ENCODE measurements around the gene TCHP.

The TCHP gene

GRCh38 chr12:109952160-109952858 is 52.2 kb downstream of the TCHP start:
- no peak for DNase-seq (ENCODE audit: low read depth)
- no peak overlapping the region for H3K4me3 ChIP-seq (ENCODE audit: low read depth, low read length)

DNA sequence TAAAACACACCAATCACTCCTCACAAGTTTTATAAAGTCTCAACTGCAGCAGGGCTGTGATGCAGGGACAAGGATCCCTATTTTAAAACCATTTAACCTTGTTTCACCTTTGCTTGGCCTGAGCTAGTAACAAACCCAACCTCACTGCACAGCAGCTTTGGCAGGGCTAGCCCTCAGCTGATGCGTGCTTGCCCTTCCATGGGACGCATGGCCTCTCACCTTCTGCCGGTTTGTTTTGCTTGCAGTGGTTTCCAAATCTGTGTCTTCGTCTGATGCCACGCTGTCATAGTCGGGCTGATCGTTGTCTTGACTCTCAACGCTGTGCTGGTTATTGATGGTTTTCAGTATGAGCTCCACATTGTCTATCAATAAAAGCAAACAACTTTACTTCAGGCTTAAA is 52.8 kb downstream of the TCHP start:
- DNase-seq (ENCODE audit: low read depth): no peak
- no peak overlapping the region for H3K4me3 ChIP-seq (ENCODE audit: low read depth, low read length)

- H3K4me3 ChIP-seq (ENCODE audit: low read depth, low read length): no peak overlapping the region
- DNase-seq (ENCODE audit: low read depth): no peak
These were observed 53.6 kb downstream of the TCHP start for GRCh38 chr12:109953656-109954055.

- DNase-seq (ENCODE audit: low read depth): no peak
- no peak overlapping the region for H3K4me3 ChIP-seq (ENCODE audit: low read depth, low read length)
These were observed 58.3 kb downstream of the TCHP start for GRCh38 chr12:109958374-109958773.

GRCh38 chr12:109959411-109960093 is 59.5 kb downstream of the TCHP start:
- no peak for DNase-seq (ENCODE audit: low read depth)
- H3K4me3 ChIP-seq (ENCODE audit: low read depth, low read length): no peak overlapping the region

- no peak for DNase-seq (ENCODE audit: low read depth)
These were observed 61.1 kb downstream of the TCHP start for GRCh38 chr12:109961201-109961600.

DNA sequence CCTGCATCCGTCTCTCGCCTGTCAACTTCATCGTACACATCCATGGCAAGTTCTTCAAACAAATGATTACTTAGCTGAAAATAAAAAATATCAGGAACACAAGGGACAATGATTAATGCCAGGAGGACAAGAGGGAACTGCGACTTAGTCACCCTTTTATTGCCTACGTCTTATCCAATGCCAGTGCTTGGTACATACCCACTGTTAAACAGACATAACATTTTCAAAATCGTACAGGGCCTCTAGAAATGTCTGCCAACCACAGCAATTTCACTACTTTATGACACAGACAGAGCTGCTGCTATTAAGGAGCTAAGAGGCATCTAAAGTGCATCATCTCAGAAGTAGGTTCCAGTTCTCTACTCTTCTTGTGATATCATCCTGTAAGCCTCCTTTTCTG is 61.5 kb downstream of the TCHP start:
- DNase-seq (ENCODE audit: low read depth): no peak
- H3K4me3 ChIP-seq (ENCODE audit: low read depth, low read length): no peak overlapping the region

More at GRCh38 chr12:109961201-109961600, 61.1 kb downstream of the TCHP start:
- no peak overlapping the region for H3K4me3 ChIP-seq (ENCODE audit: low read depth, low read length)

DNA sequence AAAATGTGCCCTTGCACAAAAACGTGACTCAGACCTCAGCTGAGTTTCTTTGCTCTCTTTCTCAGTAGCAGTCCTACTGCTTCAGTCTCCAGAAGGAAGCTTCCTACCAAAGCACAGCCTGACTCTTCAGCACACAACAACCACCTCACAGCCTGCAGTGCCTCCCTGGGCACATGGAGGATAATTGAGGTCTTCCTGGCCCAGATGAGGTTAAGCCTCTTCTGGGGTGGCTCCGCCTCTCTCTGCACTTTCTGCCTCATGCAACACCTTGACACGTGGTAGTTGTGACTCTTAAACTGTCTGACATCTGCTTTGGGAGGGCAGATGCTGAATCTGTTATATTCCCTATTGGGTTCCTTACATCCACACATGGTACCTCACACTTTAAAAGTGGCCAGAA is 62.3 kb downstream of the TCHP start:
- no peak overlapping the region for H3K4me3 ChIP-seq (ENCODE audit: low read depth, low read length)
- DNase-seq (ENCODE audit: low read depth): no peak

GRCh38 chr12:109963330-109963729 is 63.3 kb downstream of the TCHP start:
- no peak for DNase-seq (ENCODE audit: low read depth)
- no peak overlapping the region for H3K4me3 ChIP-seq (ENCODE audit: low read depth, low read length)

GRCh38 chr12:109963743-109964429 is 63.8 kb downstream of the TCHP start:
- no peak overlapping the region for H3K4me3 ChIP-seq (ENCODE audit: low read depth, low read length)
- DNase-seq (ENCODE audit: low read depth): no peak

- DNase-seq (ENCODE audit: low read depth): no peak
- no peak overlapping the region for H3K4me3 ChIP-seq (ENCODE audit: low read depth, low read length)
These were observed 66.5 kb downstream of the TCHP start for GRCh38 chr12:109966546-109966945.

DNA sequence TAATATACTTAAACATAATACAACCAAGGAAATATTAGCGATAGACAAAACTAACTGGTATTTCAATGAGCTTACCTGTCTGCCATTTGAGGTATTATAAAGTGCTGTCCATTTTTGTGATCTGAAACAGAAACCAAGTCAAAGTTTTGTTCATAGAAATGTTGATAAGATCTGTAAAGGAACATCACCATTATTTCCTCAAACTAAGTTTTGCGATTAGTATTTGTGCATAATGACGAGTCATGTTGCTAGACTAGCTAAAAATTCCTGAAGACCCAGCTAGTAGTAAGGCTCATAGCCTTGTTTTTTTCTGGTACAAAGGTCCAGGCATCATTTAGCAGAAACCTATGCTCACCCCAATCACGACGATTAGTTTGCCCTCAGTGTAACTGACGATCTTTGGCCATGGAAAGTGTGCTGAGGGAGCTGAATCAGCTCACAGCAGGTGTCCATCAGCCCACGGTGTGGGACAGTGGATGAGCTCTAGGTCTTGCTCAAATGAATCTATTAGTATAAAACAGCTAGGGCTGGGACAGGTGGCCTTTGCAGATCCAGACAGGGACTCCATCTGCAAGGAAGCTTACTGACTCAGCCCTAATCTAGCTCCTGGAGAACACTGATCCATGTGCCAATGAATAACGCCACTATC is 67.4 kb downstream of the TCHP start:
- no peak for DNase-seq (ENCODE audit: low read depth)
- H3K4me3 ChIP-seq (ENCODE audit: low read depth, low read length): no peak overlapping the region

All from skeletal muscle cell (primary cell).